Mucosa of stomach (tissue), 1 donor: ENCODE measurements around the gene CKAP2L.

Experiments used
- H3K27me3 ChIP-seq: one replicate; pipeline ENCODE4 v1.7.0; 2013; ENCODE audit warnings: mild to moderate bottlenecking, low read length; ENCODE audit not compliant: control insufficient read depth, insufficient read depth
- H3K36me3 ChIP-seq: one replicate; pipeline ENCODE4 v1.7.0; 2013; ENCODE audit warnings: low read length; ENCODE audit not compliant: control insufficient read depth, insufficient read depth
- H3K4me1 ChIP-seq: one replicate; pipeline ENCODE4 v1.7.0; 2013; ENCODE audit warnings: mild to moderate bottlenecking, low read length; ENCODE audit not compliant: control insufficient read depth, insufficient read depth
- H3K4me3 ChIP-seq: one replicate; pipeline ENCODE4 v1.7.0; 2013; ENCODE audit warnings: low read length
- H3K9ac ChIP-seq: one replicate; pipeline ENCODE4 v1.7.0; 2013; ENCODE audit warnings: mild to moderate bottlenecking, low read length, moderate library complexity
- H3K9me3 ChIP-seq: one replicate; pipeline ENCODE4 v1.7.0; 2013; ENCODE audit warnings: mild to moderate bottlenecking, low read length, moderate library complexity; ENCODE audit not compliant: control insufficient read depth
- donor health status: Pancreatic carcinoma.

Gene CKAP2L

GRCh38 chr2:112688086-112688880 is 76.1 kb downstream of the CKAP2L start:
- Histone ChIP-seq H3K36me3 (no peaks in the 10 kb centered on the region), H3K4me1 (peaks cover 33% of the 10 kb centered on the region), H3K9me3 (no peaks in the 10 kb centered on the region), H3K4me3 (no peak overlapping the region), H3K27me3 (no peaks in the 10 kb centered on the region), H3K9ac (no peak overlapping the region)

- Histone ChIP-seq H3K27me3 (no peaks in the 10 kb centered on the region), H3K4me1 (peaks cover 30% of the 10 kb centered on the region), H3K9me3 (no peaks in the 10 kb centered on the region), H3K9ac (no peak overlapping the region), H3K36me3 (no peaks in the 10 kb centered on the region), H3K4me3 (no peak overlapping the region)
Measured at GRCh38 chr2:112687522-112687921, 76.9 kb downstream of the CKAP2L start.
